Mucosa of stomach (tissue), 1 donor: ENCODE results near the gene MYO5C.

Source experiments
- H3K27me3 ChIP-seq: one replicate; pipeline ENCODE4 v1.7.0; 2013; ENCODE audit warnings: mild to moderate bottlenecking, low read length; ENCODE audit not compliant: control insufficient read depth, insufficient read depth
- H3K36me3 ChIP-seq: one replicate; pipeline ENCODE4 v1.7.0; 2013; ENCODE audit warnings: low read length; ENCODE audit not compliant: control insufficient read depth, insufficient read depth
- H3K4me1 ChIP-seq: one replicate; pipeline ENCODE4 v1.7.0; 2013; ENCODE audit warnings: mild to moderate bottlenecking, low read length; ENCODE audit not compliant: control insufficient read depth, insufficient read depth
- H3K4me3 ChIP-seq: one replicate; pipeline ENCODE4 v1.7.0; 2013; ENCODE audit warnings: low read length
- H3K9ac ChIP-seq: one replicate; pipeline ENCODE4 v1.7.0; 2013; ENCODE audit warnings: mild to moderate bottlenecking, low read length, moderate library complexity
- H3K9me3 ChIP-seq: one replicate; pipeline ENCODE4 v1.7.0; 2013; ENCODE audit warnings: mild to moderate bottlenecking, low read length, moderate library complexity; ENCODE audit not compliant: control insufficient read depth
- donor health status: Pancreatic carcinoma.

The MYO5C gene

GRCh38 chr15:52303093-52303772 is 7.6 kb upstream of the MYO5C start:
- H3K36me3 ChIP-seq: no peaks in the 10 kb centered on the region
- H3K9me3 ChIP-seq: no peaks in the 10 kb centered on the region
- no peaks in the 10 kb centered on the region for H3K27me3 ChIP-seq
- no peak overlapping the region for H3K4me3 ChIP-seq
- no peaks in the 10 kb centered on the region for H3K4me1 ChIP-seq
- no peak overlapping the region for H3K9ac ChIP-seq

- Histone ChIP-seq H3K4me3 (no peak overlapping the region), H3K9me3 (no peaks in the 10 kb centered on the region), H3K36me3 (no peaks in the 10 kb centered on the region), H3K9ac (no peak overlapping the region), H3K27me3 (no peaks in the 10 kb centered on the region), H3K4me1 (peaks cover under 1% of the 10 kb centered on the region)
These were observed 5.8 kb upstream of the MYO5C start for GRCh38 chr15:52301265-52301847.

DNA sequence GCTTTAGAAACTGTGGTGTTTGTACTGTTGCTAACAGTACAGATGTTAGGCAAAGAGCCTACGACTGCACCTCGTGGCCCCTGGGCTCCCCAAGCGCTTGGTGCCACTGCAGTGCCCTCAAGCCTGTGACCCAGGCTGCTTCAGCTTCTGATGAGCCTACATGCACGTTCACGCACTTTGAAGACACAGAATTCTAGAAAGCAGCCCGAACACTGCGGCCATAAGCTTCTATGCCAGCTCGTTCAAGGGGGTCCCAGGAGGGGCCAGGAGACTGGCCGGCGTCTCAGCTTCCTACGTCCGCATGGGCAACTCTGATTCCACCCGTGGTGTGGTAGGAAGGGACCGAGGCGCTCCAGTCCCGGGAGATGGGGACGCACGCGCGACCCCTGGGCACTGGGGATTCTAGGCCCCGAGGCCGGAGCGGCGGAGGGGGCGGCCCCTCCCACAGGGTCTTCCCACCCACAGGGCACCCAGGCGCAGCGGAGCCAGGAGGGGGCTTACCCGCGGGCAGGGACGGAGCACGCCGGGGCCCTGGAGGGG is 653 bp downstream of the MYO5C start:
- Histone ChIP-seq H3K27me3 (peaks cover 10% of the 10 kb centered on the region), H3K36me3 (no peaks in the 10 kb centered on the region), H3K9ac (peak overlapping the region; percentile 94), H3K9me3 (no peaks in the 10 kb centered on the region), H3K4me3 (peak overlapping the region; percentile 45), H3K4me1 (peaks cover 39% of the 10 kb centered on the region)

DNA sequence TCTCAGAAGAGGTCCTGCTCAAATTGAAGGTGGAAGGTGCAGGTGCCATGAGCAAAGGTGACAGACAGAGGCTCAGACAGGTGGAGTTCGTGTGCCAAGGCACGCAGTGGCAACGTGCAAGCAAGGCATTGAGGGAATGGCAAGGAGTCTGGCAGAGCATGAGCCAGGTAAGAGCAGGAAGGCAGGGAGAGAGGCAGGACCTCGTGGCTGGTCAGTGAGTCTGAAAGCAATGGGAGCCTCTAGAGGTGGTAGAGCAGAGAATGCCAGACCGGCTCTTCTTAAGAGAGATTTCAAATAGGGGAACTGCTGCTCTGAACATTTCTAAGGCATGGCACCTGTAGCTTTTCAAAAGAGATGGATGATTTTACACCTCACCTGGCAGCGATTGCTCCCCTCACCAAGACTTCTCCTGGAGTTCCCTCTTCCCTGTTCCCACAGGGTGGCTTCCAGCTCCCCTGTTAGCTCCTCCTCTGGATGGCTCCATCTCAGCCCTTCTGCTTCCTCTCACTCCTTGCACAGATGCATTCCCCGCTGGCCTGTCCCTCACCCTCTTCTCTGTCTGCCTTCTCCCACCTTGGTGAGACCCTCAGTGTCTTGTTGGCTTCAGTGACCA is 2.7 kb downstream of the MYO5C start:
- no peak overlapping the region for H3K4me3 ChIP-seq
- H3K27me3 ChIP-seq: peaks cover 10% of the 10 kb centered on the region
- H3K4me1 ChIP-seq: peaks cover 55% of the 10 kb centered on the region
- no peaks in the 10 kb centered on the region for H3K36me3 ChIP-seq
- H3K9ac ChIP-seq: peak overlapping the region; percentile 94
- H3K9me3 ChIP-seq: no peaks in the 10 kb centered on the region

DNA sequence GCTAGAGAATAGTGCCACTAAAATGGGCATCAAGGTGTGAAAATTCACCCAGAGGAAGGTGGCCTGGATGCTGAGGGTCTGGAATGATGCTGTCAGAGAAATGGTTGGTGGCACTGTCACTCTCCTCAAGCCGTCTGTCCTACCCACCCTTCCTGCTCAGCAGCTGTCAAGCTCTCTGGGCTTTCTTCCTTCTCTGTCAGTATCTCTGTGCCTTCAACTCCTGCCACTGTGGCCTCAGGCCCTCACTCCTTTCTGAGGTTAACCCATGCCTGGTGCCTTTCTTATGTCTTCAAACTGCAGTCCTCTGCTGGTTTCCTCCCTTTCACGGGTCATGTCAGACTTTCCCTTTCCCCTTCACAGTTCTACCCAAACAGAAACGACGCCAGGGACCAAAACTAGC is 4.4 kb downstream of the MYO5C start:
- no peak overlapping the region for H3K4me3 ChIP-seq
- H3K36me3 ChIP-seq: no peaks in the 10 kb centered on the region
- peaks cover 10% of the 10 kb centered on the region for H3K27me3 ChIP-seq
- no peaks in the 10 kb centered on the region for H3K9me3 ChIP-seq
- no peak overlapping the region for H3K9ac ChIP-seq
- H3K4me1 ChIP-seq: peaks cover 65% of the 10 kb centered on the region

GRCh38 chr15:52290800-52291199 is 4.8 kb downstream of the MYO5C start:
- H3K36me3 ChIP-seq: no peaks in the 10 kb centered on the region
- no peak overlapping the region for H3K9ac ChIP-seq
- H3K27me3 ChIP-seq: peaks cover 10% of the 10 kb centered on the region
- peaks cover 61% of the 10 kb centered on the region for H3K4me1 ChIP-seq
- no peaks in the 10 kb centered on the region for H3K9me3 ChIP-seq
- no peak overlapping the region for H3K4me3 ChIP-seq

DNA sequence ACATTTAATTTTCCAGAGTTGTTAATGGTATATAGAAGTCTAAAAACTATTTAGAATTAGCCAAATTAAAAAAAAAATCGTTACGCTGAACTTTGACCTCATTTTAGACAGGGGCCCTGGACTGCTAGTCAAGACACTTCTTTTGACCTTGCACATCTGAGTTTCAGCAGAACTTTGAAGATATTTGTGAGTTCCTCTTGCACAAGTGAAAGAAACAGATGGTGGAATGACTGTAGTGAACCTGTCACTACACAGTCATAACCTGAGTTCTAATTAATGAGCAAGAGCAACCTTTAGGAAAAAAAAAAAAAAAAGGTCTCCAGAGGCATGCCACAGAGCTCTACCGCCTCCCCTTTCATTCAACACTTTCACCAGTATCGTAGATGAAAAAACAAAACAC is 5.3 kb downstream of the MYO5C start:
- peaks cover 10% of the 10 kb centered on the region for H3K27me3 ChIP-seq
- H3K4me3 ChIP-seq: no peak overlapping the region
- H3K9me3 ChIP-seq: no peaks in the 10 kb centered on the region
- H3K36me3 ChIP-seq: no peaks in the 10 kb centered on the region
- no peak overlapping the region for H3K9ac ChIP-seq
- peaks cover 59% of the 10 kb centered on the region for H3K4me1 ChIP-seq

GRCh38 chr15:52289629-52290081 is 5.9 kb downstream of the MYO5C start:
- no peaks in the 10 kb centered on the region for H3K36me3 ChIP-seq
- H3K9me3 ChIP-seq: no peaks in the 10 kb centered on the region
- peak overlapping the region; percentile 63 for H3K9ac ChIP-seq
- peak overlapping the region; percentile 6 for H3K4me3 ChIP-seq
- H3K4me1 ChIP-seq: peaks cover 59% of the 10 kb centered on the region
- H3K27me3 ChIP-seq: peaks cover 4% of the 10 kb centered on the region

GRCh38 chr15:52288986-52289385 is 6.6 kb downstream of the MYO5C start:
- Histone ChIP-seq H3K36me3 (no peaks in the 10 kb centered on the region), H3K9me3 (no peaks in the 10 kb centered on the region), H3K27me3 (peaks cover 4% of the 10 kb centered on the region), H3K9ac (peak overlapping the region; percentile 63), H3K4me1 (peaks cover 59% of the 10 kb centered on the region), H3K4me3 (peak overlapping the region; percentile 6)

- Histone ChIP-seq H3K4me1 (peaks cover 52% of the 10 kb centered on the region), H3K9me3 (no peaks in the 10 kb centered on the region), H3K4me3 (peak overlapping the region; percentile 6), H3K27me3 (no peaks in the 10 kb centered on the region), H3K9ac (peak overlapping the region; percentile 63), H3K36me3 (no peaks in the 10 kb centered on the region)
These were observed 7.3 kb downstream of the MYO5C start for GRCh38 chr15:52288051-52288942.

GRCh38 chr15:52287114-52287513 is 8.5 kb downstream of the MYO5C start:
- Histone ChIP-seq H3K27me3 (no peaks in the 10 kb centered on the region), H3K9ac (peak overlapping the region; percentile 59)

More at GRCh38 chr15:52287114-52287513, 8.5 kb downstream of the MYO5C start:
- Histone ChIP-seq H3K36me3 (no peaks in the 10 kb centered on the region), H3K9me3 (no peaks in the 10 kb centered on the region), H3K4me1 (peaks cover 43% of the 10 kb centered on the region), H3K4me3 (no peak overlapping the region)
